HG03159 (cell line): ENCODE data around the gene PYGO2.
A peak's percentile ranks its signal among the peaks of the same experiment; 100 is the strongest.

Source experiments
- ATAC-seq: cut with Tn5 transposase; IDR thresholded peaks from one replicate; pipeline ENCODE4 v1.9.1; 2021; ENCODE audit warnings: mild to moderate bottlenecking, moderate library complexity; ENCODE audit not compliant: unreplicated experiment

The PYGO2 gene

DNA sequence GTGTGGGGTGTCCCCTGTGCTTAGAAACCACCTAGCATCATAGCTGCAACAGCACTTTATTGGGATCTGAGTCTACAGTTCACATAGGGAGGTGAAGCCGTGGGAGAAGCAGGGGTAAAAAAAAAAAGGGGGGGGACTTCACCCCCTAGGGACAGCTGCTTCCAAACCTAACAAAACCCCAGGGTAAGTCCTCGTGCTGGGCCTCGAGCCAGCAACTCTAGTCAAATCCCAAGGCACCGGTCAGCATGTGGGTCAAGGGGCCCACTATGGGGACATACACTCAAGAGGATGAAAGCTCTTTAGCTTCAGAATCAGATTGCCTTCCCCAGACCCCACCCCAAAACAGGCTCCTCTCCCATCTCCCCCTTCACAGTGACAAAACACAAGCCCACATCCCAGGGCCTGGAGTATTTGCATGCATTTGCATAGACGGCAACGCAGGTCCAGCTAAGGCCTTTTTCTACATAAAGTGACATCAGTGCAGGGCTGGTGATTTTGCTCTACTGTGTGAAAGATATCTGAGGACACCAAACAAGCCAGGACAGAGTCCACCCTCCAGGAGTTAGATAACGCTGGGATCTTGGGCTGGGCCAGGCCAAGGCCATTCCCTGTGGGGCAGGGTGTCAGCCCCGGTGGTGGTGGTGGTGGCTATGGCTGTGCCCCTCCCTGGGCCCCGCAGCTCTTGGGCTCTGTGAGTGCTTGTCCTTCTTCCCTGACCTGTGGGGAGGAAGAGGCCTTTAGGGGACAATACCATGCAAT, 17.0 kb downstream of the PYGO2 start:
- no peak for ATAC-seq

GRCh38 chr1:154943649-154944400, 17.8 kb downstream of the PYGO2 start:
- no peak for ATAC-seq

- no peak for ATAC-seq
These were observed 20.1 kb downstream of the PYGO2 start for GRCh38 chr1:154941333-154942013.

DNA sequence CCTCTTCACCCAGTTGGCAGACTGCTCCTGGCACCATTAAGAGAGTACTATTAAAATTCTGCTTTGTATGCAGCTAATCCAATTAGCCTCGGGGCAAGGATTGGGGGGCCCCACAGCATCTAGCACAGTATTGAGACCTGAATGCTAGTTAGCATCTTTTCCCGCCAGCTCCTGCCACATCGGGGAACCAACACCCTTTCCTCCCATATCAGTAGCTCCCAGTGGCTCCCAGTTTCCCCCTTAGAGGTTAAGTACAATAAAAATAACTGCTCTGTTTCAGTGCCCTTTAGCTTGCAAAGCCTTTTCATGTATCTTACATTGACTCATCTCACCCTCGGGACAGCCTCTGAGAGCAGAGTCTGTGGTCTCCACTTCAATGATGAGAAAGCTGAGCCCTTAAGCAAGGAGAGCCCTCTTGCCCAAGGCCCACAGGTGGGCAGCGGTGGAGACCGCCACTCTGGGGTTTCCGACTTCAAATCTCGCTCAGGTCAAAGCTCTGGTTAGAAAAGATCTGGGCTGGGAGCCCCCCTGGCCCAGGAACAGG, 20.9 kb downstream of the PYGO2 start:
- no peak for ATAC-seq

GRCh38 chr1:154940213-154940560, 21.4 kb downstream of the PYGO2 start:
- no peak for ATAC-seq

DNA sequence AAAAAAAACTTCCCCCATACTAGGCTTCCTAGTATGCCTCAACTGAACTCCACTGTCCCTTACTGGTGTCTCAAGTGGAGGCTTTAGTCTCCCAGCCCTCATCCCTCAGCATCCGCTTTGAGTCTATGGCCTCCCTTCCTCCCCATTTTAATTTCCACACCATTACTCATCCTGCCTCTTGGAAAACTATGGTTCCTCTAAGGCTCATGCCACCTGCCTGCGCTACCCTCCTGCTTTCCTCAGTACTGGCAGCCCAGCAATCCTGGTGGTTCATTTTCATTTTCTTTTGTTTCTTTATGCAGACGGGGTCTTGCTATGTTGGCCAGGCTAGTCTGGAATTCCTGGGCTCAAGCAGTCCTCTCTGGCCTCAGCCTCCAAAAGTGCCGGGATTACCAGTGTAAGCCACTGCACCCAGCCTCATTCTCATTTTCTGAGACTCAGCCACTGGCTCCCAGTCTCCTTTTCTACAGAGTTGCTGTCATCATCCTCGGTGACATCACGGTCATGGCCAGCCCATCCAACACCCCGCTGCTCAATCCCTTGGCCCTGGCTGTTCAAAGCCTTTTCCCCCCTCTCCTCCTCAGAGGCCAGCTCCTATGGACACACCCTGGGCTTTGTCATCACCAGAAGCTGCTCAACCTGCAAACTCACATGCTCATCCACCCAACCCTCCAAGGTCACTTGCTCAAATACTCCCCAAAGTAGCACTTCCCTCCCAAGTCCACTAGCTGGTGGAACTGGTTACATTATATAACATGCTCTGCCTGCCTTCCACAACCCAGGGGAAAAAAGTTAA, 22.8 kb downstream of the PYGO2 start:
- no peak for ATAC-seq

- no peak for ATAC-seq
These were observed 23.6 kb downstream of the PYGO2 start for GRCh38 chr1:154937988-154938386.

GRCh38 chr1:154937085-154937987, 24.2 kb downstream of the PYGO2 start:
- peak; percentile 57 for ATAC-seq

GRCh38 chr1:154936555-154937084, 25.0 kb downstream of the PYGO2 start, which contains the start of gene PMVK:
Gene PMVK, minus strand, starts transcription at chr1:154936719. Its CDS starts 34 bp downstream, at chr1:154936685.
- ATAC-seq: peak; percentile 75

GRCh38 chr1:154935749-154936554, 25.6 kb downstream of the PYGO2 start:
- ATAC-seq: no peak

DNA sequence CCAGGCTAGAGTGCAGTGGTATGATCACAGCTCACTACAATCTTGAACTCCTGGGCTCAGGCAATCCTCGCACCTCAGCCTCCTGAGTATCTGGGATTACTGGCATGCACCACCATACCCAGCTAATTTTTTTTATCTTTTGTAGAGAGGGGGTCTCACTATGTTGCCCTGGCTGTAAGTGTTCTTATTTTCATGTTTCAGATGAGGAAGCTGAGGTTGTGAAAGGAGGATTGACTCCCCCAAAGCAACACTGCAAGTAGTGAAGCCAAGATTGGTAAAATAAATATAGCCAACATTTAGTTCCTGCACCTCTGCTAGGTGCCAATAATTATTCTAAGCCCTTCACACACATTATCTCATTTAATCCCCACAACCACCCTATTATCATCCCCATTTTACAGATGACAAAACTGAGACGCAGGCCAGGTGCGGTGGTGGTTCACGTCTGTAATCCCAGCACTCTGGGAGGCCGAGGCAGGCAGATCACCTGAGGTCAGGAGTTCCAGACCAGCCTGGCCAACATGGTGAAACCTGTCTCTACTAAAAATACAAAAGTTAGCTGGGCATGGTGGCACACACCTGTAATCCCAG, 27.1 kb downstream of the PYGO2 start:
- no peak for ATAC-seq

GRCh38 chr1:154931940-154932487, 29.6 kb downstream of the PYGO2 start:
- no peak for ATAC-seq

DNA sequence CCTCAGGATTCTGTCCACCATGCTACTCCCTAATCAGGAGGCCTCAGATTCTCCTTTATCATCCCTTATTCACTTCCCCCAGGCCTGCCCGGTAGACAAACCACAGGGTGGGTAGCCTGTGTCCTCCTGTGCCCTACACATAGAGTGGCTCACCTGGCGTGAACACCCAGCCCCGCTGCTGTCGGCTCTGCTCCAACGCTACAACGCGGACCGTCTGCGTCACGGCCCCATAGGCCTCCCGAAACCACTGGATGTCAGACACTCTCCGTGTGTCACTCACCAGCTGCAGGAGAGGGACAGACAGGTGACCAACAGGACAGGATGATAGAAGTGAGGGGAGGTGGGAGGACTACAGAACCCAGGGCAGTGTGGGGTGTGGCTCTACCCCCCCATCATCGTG, 35.4 kb downstream of the PYGO2 start:
- no peak for ATAC-seq

- ATAC-seq: no peak
These were observed 36.0 kb downstream of the PYGO2 start for GRCh38 chr1:154925335-154926170.

DNA sequence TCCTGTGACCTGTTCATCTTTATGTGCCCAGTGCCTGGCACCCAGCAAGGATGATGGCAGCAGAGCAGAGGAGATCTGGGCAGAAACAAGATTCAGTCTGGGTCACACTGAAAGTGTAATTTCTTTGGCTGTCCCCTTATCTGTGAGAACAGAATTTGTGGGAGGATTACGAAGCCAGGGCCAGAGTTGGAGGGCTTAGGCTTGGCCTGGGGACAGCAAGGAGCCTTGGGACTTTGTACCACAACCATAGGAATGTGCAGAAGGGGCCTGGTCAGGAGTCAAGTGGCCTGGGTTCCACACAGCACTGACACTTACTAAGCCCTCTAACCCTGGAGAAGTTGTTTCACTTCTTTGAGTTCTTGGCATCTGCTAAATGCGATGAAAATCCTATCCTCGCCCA, 37.9 kb downstream of the PYGO2 start:
- ATAC-seq: no peak

- ATAC-seq: no peak
These were observed 48.3 kb downstream of the PYGO2 start for GRCh38 chr1:154913273-154913672.

GRCh38 chr1:154912755-154913154, 48.8 kb downstream of the PYGO2 start:
- ATAC-seq: no peak
